Stomach (tissue), 19 donors: Measurements from ENCODE around the gene ZBTB8A. TPM values are rescaled to one million over a fixed set of nuclear protein-coding genes. Genes with fewer than 3 reads are reported as not detected.

Experiments
- DNase-seq, 2 donors: peaks; one replicate each; pipeline versions ENCODE4 v3.0.0 to v3.0.0-alpha.2; 2013 to 2019
- H3K27ac ChIP-seq, 5 donors: fragments of 200-600 bp in 4 of 5; sonication (generic) in 4 of 5; one replicate each; pipeline ENCODE4 v1.5.1; 2013 to 2019; ENCODE audit warnings: mild to moderate bottlenecking in 1 of 5, moderate library complexity in 1 of 5
- H3K27me3 ChIP-seq, 3 donors: fragments of 200-600 bp; sonication (generic); one replicate each; pipeline ENCODE4 v1.5.1; 2017 to 2019; ENCODE audit warnings: mixed run types in 1 of 3
- H3K36me3 ChIP-seq, 4 donors: fragments of 200-600 bp; sonication (generic); 1 replicate in 3 of 4; 2 replicates in 1 of 4; pipeline ENCODE4 v1.5.1; 2016 to 2019
- H3K4me1 ChIP-seq, 4 donors: fragments of 200-600 bp; sonication (generic); one replicate each; pipeline ENCODE4 v1.5.1; 2016 to 2019
- H3K4me3 ChIP-seq, 4 donors: fragments of 200-600 bp; sonication (generic) in 3 of 4; one replicate each; pipeline ENCODE4 v1.5.1; 2016 to 2019; ENCODE audit warnings: mild to moderate bottlenecking in 1 of 4
- H3K9me3 ChIP-seq, 4 donors: fragments of 200-600 bp; sonication (generic); one replicate each; pipeline ENCODE4 v1.5.1; 2016 to 2019
- EP300 ChIP-seq: sonication (generic); formaldehyde crosslinking; IDR thresholded peaks from one replicate; pipeline ENCODE4 v1.6.1; 2017; ENCODE audit warnings: antibody characterized with exemption
- POLR2A ChIP-seq, 4 donors: fragments of 450-650 bp; IDR thresholded peaks; one replicate each; pipeline ENCODE4 v1.6.1; 2016; ENCODE audit warnings: antibody characterized with exemption in 4 of 4, control low read depth in 2 of 4, mild to moderate bottlenecking in 1 of 4, moderate library complexity in 1 of 4
- POLR2AphosphoS5 ChIP-seq, 3 donors: sonication (generic); formaldehyde crosslinking; IDR thresholded peaks; one replicate each; pipeline ENCODE4 v1.6.1; 2016; ENCODE audit warnings: antibody characterized with exemption in 3 of 3
- WGBS, 5 donors: extraction: QIAGEN DNeasy Blood & Tissue Kit in 3 of 5; methylation state at CpG; one replicate each; pipeline versions ENCODE4 v1.1.5 to v1.1.7; 2013 to 2018; 5-methylcytosine and 5-hydroxymethylcytosine counted together
- intact Hi-C: fragments of 100-400 bp; cut with DNase I; formaldehyde crosslinking; loops from one replicate; pipeline ENCODE4 v1.15.1; 2023; ENCODE audit warnings: low total_unique reads
- long read RNA-seq, 10 donors: transcript quantifications; one replicate each; lab custom pipeline, GENCODE V29; 2026
- polyA plus RNA-seq, 3 donors: library from polyadenylated mRNA; stranded (reverse); fragments of 200-250 nt; gene quantifications; one replicate each; pipeline ENCODE4 v1.2.3, GENCODE V29; 2013
- total RNA-seq, 5 donors: library from RNA; depleted of rRNA; stranded (reverse); fragments of >200 nt; gene quantifications; one replicate each; pipeline versions ENCODE4 v1.1.0 to v1.2.3, GENCODE V29; 2014 to 2016
- TF ChIP-seq, protein P1 (sequence below), 7 experiments: fragments of 450-650 bp in 4 of 7; fragments of 200-600 bp in 3 of 7; sonication (generic) in 3 of 7; IDR thresholded peaks; one replicate each; pipeline ENCODE4 v1.5.1; 2016 to 2019; ENCODE audit warnings: antibody characterized with exemption in 7 of 7, control low read depth in 2 of 7, mild to moderate bottlenecking in 1 of 7
- donor health status: healthy with polysubstance abuse.
- donor health status: Bipolar disorder and iron deficiency.
- donor health status: healthy.

ZBTB8A gene
- total RNA-seq = 10 to 100 TPM in 1 of 5 donors, 1 to 10 TPM in 2, under 1 TPM in 2; 0.58 to 23.9 (median 6.5) TPM
- polyA plus RNA-seq = 1 to 10 TPM; 1.6 to 4.1 (median 2.1) TPM
- long read RNA-seq, donor 1, partial matches to known transcripts = 0 of 1 reads
- long read RNA-seq, donor 1, other reads (novel, unspliced or antisense) = 0 of 1 reads
- long read RNA-seq, donor 2, full-length matches to known transcripts = 1 of 1 reads
- long read RNA-seq, donor 2, partial matches to known transcripts = 0 of 1 reads
- long read RNA-seq, donor 2, other reads (novel, unspliced or antisense) = 0 of 1 reads
- long read RNA-seq, donor 3, full-length matches to known transcripts = 2 of 2 reads
- long read RNA-seq, donor 3, partial matches to known transcripts = 0 of 2 reads
- long read RNA-seq, donor 3, other reads (novel, unspliced or antisense) = 0 of 2 reads
- long read RNA-seq, donor 4, partial matches to known transcripts = 0 of 1 reads
- long read RNA-seq, donor 4, other reads (novel, unspliced or antisense) = 0 of 1 reads
- long read RNA-seq, donor 5, full-length matches to known transcripts = 3 of 3 reads
- long read RNA-seq, donor 5, partial matches to known transcripts = 0 of 3 reads
- long read RNA-seq, donor 5, other reads (novel, unspliced or antisense) = 0 of 3 reads
- long read RNA-seq, donor 6 = 0 reads
- long read RNA-seq, donor 7, partial matches to known transcripts = 0 of 2 reads
- long read RNA-seq, donor 7, other reads (novel, unspliced or antisense) = 0 of 2 reads
- long read RNA-seq, donor 8, full-length matches to known transcripts = 1 of 1 reads
- long read RNA-seq, donor 8, partial matches to known transcripts = 0 of 1 reads
- long read RNA-seq, donor 8, other reads (novel, unspliced or antisense) = 0 of 1 reads
- long read RNA-seq, donor 9, full-length matches to known transcripts = 2 of 2 reads
- long read RNA-seq, donor 9, partial matches to known transcripts = 0 of 2 reads
- long read RNA-seq, donor 9, other reads (novel, unspliced or antisense) = 0 of 2 reads
- long read RNA-seq, donor 10, partial matches to known transcripts = 0 of 1 reads
- long read RNA-seq, donor 10, other reads (novel, unspliced or antisense) = 0 of 1 reads

DNA sequence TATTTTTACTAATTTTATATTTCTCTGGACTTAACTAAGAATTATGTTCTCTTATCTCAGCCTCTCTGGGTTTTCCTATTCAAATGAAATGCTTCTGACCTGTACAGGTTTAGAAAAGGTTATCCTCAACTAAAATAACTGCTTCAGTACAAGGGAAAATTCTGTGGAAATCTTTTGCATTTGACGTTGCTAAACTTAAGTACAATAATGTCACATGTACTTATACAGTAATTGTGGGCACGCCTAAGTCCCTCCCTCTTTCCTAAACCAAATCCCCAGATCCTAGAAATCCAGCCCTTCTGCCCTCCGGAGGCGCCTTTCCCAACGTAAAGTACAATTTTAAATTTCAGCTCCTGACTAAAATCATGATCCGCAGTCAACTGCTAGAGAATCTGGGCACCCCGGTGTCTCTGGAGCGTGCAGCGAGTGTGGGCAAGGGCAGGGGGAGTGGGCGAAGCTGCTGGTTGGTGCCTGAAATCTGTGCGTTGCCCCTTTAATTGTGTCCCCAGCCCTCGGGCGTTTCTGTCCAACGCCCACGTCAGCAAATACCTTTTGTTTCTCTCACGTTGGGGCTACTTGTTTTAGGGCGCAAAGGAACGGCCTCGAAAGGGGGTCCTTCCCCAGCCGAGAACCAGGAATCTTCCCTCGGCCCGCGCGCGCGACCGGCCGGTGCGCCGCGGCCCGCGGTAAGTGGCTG, at the start of gene ZBTB8A:
TSS of gene ZBTB8A (plus strand) at position 541 of the 697 bp plus-strand sequence. CDS start 53,505 bp downstream, outside the sequence.
- Histone ChIP-seq H3K4me3 (peak within 1 kb of the TSS; percentile 67 to 80 (median 70)), H3K27me3 (peaks cover 0 to 4% (median 0%) of the 10 kb centered on the region in 3 donors), H3K4me1 (peaks cover 11 to 25% (median 20%) of the 10 kb centered on the region in 4 donors), H3K27ac (peak within 1 kb of the TSS; percentile 75 to 87 (median 84)), H3K36me3 (no peaks in the 10 kb centered on the region), H3K9me3 (no peaks in the 10 kb centered on the region)
- intact Hi-C loops = no loop called here
- DNase-seq = peak; percentile 50 to 88
- WGBS, 5 donors = 0 to 1% (median 1%) methylated on average over 26 to 33 of the region's 33 CpGs
- TF ChIP-seq, protein P1, sequence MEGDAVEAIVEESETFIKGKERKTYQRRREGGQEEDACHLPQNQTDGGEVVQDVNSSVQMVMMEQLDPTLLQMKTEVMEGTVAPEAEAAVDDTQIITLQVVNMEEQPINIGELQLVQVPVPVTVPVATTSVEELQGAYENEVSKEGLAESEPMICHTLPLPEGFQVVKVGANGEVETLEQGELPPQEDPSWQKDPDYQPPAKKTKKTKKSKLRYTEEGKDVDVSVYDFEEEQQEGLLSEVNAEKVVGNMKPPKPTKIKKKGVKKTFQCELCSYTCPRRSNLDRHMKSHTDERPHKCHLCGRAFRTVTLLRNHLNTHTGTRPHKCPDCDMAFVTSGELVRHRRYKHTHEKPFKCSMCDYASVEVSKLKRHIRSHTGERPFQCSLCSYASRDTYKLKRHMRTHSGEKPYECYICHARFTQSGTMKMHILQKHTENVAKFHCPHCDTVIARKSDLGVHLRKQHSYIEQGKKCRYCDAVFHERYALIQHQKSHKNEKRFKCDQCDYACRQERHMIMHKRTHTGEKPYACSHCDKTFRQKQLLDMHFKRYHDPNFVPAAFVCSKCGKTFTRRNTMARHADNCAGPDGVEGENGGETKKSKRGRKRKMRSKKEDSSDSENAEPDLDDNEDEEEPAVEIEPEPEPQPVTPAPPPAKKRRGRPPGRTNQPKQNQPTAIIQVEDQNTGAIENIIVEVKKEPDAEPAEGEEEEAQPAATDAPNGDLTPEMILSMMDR (IDR thresholded peaks at IDR 0.05) = no peak
- TF ChIP-seq POLR2AphosphoS5 (IDR thresholded peaks at IDR 0.05) = peak in 1 of 3 donors; percentile 33

DNA sequence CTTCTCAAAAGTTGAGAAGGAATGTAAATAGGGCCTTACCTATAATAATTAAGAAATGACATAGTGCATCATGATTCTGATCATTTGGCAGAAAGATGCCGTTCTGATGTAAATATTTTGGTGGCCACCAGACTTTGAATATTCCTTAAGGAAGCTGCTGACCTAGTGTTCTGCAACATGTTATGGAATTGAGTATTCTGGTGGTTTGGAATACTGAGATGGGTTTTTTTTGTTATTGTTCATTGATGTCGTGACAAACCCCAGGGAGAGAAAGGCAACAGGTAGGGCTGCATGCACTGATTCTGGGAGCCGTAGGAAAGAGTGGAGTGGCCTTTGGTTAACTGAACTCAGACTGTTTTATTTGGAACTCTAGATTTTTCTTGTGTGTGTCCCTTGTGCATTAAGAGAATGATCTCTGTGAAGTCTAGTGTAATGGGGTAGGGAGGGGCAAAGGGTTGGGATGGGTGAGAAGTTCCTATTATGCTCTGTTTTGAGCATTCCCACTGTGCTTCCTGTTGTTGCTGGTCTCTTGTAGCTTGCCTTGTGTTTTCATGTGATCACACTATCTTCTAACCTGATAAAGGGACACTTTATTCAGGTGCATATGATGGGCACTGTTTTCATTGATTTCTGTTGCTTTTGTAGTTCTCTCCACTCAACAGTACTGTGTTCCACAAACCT, 49.3 kb upstream of the ZBTB8A start:
- no peak overlapping the region for H3K27ac ChIP-seq
- intact Hi-C loops = no loop called here
- 86 to 94% (median 91%) methylated on average over 3 of the region's 3 CpGs for WGBS, 5 donors
- H3K27me3 ChIP-seq = peaks cover 0 to 7% (median 0%) of the 10 kb centered on the region in 3 donors
- DNase-seq = no peak
- H3K4me3 ChIP-seq = no peak overlapping the region
- no peaks in the 10 kb centered on the region for H3K36me3 ChIP-seq
- H3K4me1 ChIP-seq = peaks cover 8 to 15% (median 14%) of the 10 kb centered on the region in 4 donors
- H3K9me3 ChIP-seq = no peaks in the 10 kb centered on the region
- TF ChIP-seq POLR2AphosphoS5 (IDR thresholded peaks at IDR 0.05) = no peak

DNA sequence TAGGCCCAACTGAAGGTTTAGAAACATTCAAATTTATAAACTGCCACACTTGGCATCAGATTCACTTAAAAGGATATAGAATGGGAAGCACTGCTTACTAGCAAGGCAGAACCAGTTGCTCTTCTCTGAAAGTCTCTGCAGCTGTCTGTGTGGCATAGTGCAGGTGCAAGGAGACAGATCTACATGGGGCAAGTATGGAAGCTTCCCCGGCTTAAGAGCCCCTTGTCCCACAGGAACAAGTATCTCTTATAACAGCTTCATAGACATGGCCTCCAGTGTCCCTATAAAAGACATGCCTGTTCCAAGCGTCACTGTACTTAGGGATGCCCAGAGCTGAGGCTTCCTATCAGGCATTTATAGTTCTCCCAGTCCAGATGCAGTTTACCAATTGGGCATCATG, 47.8 kb upstream of the ZBTB8A start:
- peaks cover 7 to 18% (median 10%) of the 10 kb centered on the region in 4 donors for H3K4me1 ChIP-seq
- H3K9me3 ChIP-seq = no peaks in the 10 kb centered on the region
- WGBS, 5 donors = 94 to 100% (median 97%) methylated on average over 2 of the region's 2 CpGs
- TF ChIP-seq POLR2A (IDR thresholded peaks at IDR 0.05) (no peak), EP300 (no peak), POLR2AphosphoS5 (IDR thresholded peaks at IDR 0.05) (no peak)
- TF ChIP-seq, protein P1 (IDR thresholded peaks at IDR 0.05) = no peak
- no peak overlapping the region for H3K27ac ChIP-seq
- intact Hi-C loops = no loop called here
- no peaks in the 10 kb centered on the region for H3K36me3 ChIP-seq
- no peak overlapping the region for H3K4me3 ChIP-seq
- peaks cover 0 to 7% (median 0%) of the 10 kb centered on the region in 3 donors for H3K27me3 ChIP-seq
- no peak for DNase-seq

DNA sequence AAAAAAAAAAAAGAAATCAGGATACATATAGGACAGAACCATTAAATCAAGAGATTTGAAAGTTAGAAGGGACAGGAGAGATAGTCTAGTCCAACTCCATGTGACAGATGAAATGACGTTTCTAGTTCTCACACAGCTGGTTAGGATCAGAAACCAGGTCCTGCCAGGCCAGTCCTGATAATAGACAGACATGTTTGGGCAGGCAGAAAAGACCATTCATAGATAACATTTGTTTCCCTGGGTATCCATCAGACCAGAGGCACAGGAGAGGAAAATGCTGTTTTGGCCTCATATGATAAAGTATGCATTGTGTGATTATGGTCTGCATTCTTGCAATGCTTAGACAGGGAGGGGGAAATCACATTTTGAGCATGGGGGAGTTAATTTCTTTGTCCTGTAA, 45.0 kb upstream of the ZBTB8A start:
- TF ChIP-seq POLR2A (IDR thresholded peaks at IDR 0.05) = no peak
- no peak for TF ChIP-seq POLR2AphosphoS5 (IDR thresholded peaks at IDR 0.05)
- TF ChIP-seq, protein P1 (IDR thresholded peaks at IDR 0.05) = no peak
- no peak for TF ChIP-seq EP300
- Histone ChIP-seq H3K27me3 (peaks cover 0 to 7% (median 0%) of the 10 kb centered on the region in 3 donors), H3K9me3 (no peaks in the 10 kb centered on the region), H3K36me3 (no peaks in the 10 kb centered on the region), H3K27ac (no peak overlapping the region), H3K4me3 (no peak overlapping the region), H3K4me1 (peaks cover 0 to 13% (median 6%) of the 10 kb centered on the region in 4 donors)
- intact Hi-C loops = no loop called here
- WGBS, 5 donors = 43 to 69% (median 53%) methylated on average over 1 of the region's 1 CpG
- DNase-seq = peak in 1 of 2 donors; percentile 38
